H9 (cell line): ENCODE measurements around the gene KCNG3. TPM values are rescaled to one million over a fixed set of nuclear protein-coding genes. Genes with fewer than 3 reads are reported as not detected.

Source experiments
- DNase-seq: peaks from one replicate; pipeline ENCODE4 v3.0.0-alpha.2; 2017
- H2AFZ ChIP-seq: one replicate; pipeline ENCODE4 v1.6.1; 2013; ENCODE audit warnings: mild to moderate bottlenecking, low read length, control low read depth, moderate library complexity
- H2AK5ac ChIP-seq: 2 replicates; pipeline ENCODE4 v1.6.1; 2013; ENCODE audit warnings: low read length, control low read depth, mixed read lengths; ENCODE audit not compliant: insufficient read length
- H2BK120ac ChIP-seq: one replicate; pipeline ENCODE4 v1.6.1; 2013; ENCODE audit warnings: low read depth, mild to moderate bottlenecking, low read length, control low read depth, inconsistent platforms; ENCODE audit not compliant: poor library complexity, severe bottlenecking
- H2BK12ac ChIP-seq: 2 replicates; pipeline ENCODE4 v1.6.1; 2013; ENCODE audit warnings: low read length, control low read depth, mixed read lengths, low read depth; ENCODE audit not compliant: insufficient read length
- H2BK15ac ChIP-seq: 2 replicates; pipeline ENCODE4 v1.6.1; 2013; ENCODE audit warnings: low read depth, low read length, control low read depth
- H2BK20ac ChIP-seq: one replicate; pipeline ENCODE4 v1.6.1; 2013; ENCODE audit warnings: low read depth, mild to moderate bottlenecking, low read length, control low read depth, inconsistent platforms; ENCODE audit not compliant: poor library complexity, severe bottlenecking
- H2BK5ac ChIP-seq: 2 replicates; pipeline ENCODE4 v1.6.1; 2013; ENCODE audit warnings: low read length, control low read depth, mixed read lengths; ENCODE audit not compliant: insufficient read length
- H3K14ac ChIP-seq: 2 replicates; pipeline ENCODE4 v1.6.1; 2013; ENCODE audit warnings: low read length, control low read depth; ENCODE audit not compliant: insufficient read depth
- H3K18ac ChIP-seq: 2 replicates; pipeline ENCODE4 v1.6.1; 2013; ENCODE audit warnings: low read depth, mild to moderate bottlenecking, mixed read lengths, low read length, control low read depth; ENCODE audit not compliant: insufficient read length
- H3K23ac ChIP-seq: 2 replicates; pipeline ENCODE4 v1.6.1; 2013; ENCODE audit warnings: low read length, control low read depth, mixed read lengths, low read depth; ENCODE audit not compliant: insufficient read length
- H3K23me2 ChIP-seq: 2 replicates; pipeline ENCODE4 v1.6.1; 2013; ENCODE audit warnings: low read depth, mild to moderate bottlenecking, mixed read lengths, low read length, control low read depth; ENCODE audit not compliant: insufficient read length, poor library complexity, severe bottlenecking
- H3K27ac ChIP-seq: 2 replicates; pipeline ENCODE4 v1.5.1; 2013; ENCODE audit warnings: low read length, control low read depth, mixed read lengths, low read depth; ENCODE audit not compliant: insufficient read length
- H3K27me3 ChIP-seq: 2 replicates; pipeline ENCODE4 v1.6.1; 2013; ENCODE audit warnings: low read length, control low read depth, inconsistent platforms; ENCODE audit not compliant: insufficient read depth
- H3K4ac ChIP-seq: 2 replicates; pipeline ENCODE4 v1.6.1; 2013; ENCODE audit warnings: low read depth, mild to moderate bottlenecking, control low read depth, inconsistent platforms, low read length, moderate library complexity
- H3K4me1 ChIP-seq: 2 replicates; pipeline ENCODE4 v1.6.1; 2013; ENCODE audit warnings: low read length, control low read depth, inconsistent platforms; ENCODE audit not compliant: insufficient read depth
- H3K4me2 ChIP-seq: 2 replicates; pipeline ENCODE4 v1.6.1; 2013; ENCODE audit warnings: low read length, control low read depth, mixed read lengths; ENCODE audit not compliant: insufficient read length, insufficient read depth
- H3K56ac ChIP-seq: 2 replicates; pipeline ENCODE4 v1.6.1; 2013; ENCODE audit warnings: low read depth, mild to moderate bottlenecking, mixed read lengths, low read length, control low read depth; ENCODE audit not compliant: insufficient read length
- H3K79me1 ChIP-seq: 2 replicates; pipeline ENCODE4 v1.6.1; 2013; ENCODE audit warnings: low read depth, mild to moderate bottlenecking, moderate library complexity, low read length, control low read depth, inconsistent platforms; ENCODE audit not compliant: insufficient read depth, poor library complexity, severe bottlenecking
- H3K79me2 ChIP-seq: 2 replicates; pipeline ENCODE4 v1.6.1; 2013; ENCODE audit warnings: low read length, control low read depth, inconsistent platforms; ENCODE audit not compliant: insufficient read depth
- H3K9ac ChIP-seq: 2 replicates; pipeline ENCODE4 v1.6.1; 2013; ENCODE audit warnings: low read length, control low read depth, mixed read lengths; ENCODE audit not compliant: insufficient read length; ENCODE audit errors: extremely low read depth
- H3K9me3 ChIP-seq: one replicate; pipeline ENCODE4 v1.6.1; 2013; ENCODE audit warnings: low read depth, low read length, inconsistent platforms; ENCODE audit not compliant: control insufficient read depth
- H3T11ph ChIP-seq: one replicate; pipeline ENCODE4 v1.6.1; 2013; ENCODE audit warnings: mild to moderate bottlenecking, low read length, control low read depth, inconsistent platforms
- H4K20me1 ChIP-seq: one replicate; pipeline ENCODE4 v1.6.1; 2013; ENCODE audit not compliant: control insufficient read depth, insufficient read length, insufficient read depth
- H4K5ac ChIP-seq: 2 replicates; pipeline ENCODE4 v1.6.1; 2013; ENCODE audit warnings: low read depth, mild to moderate bottlenecking, mixed read lengths, low read length, control low read depth; ENCODE audit not compliant: insufficient read length
- H4K8ac ChIP-seq: replicated peaks from 2 replicates; pipeline ENCODE4 v1.6.1; 2013; ENCODE audit warnings: low read length, control low read depth, mixed read lengths, low read depth; ENCODE audit not compliant: insufficient read length
- H4K91ac ChIP-seq: 2 replicates; pipeline ENCODE4 v1.6.1; 2013; ENCODE audit warnings: low read depth, mild to moderate bottlenecking, moderate library complexity, mixed read lengths, low read length, control low read depth; ENCODE audit not compliant: insufficient read length
- H3K27ac Mint-ChIP-seq, 3 experiments: 2 replicates in 2 of 3; 3 replicates in 1 of 3; pipeline ENCODE4 v1.8.0; 2020 to 2021; ENCODE audit warnings: mixed read lengths in 3 of 3, mild to moderate bottlenecking in 1 of 3, moderate library complexity in 1 of 3
- H3K27me3 Mint-ChIP-seq: 2 replicates; pipeline ENCODE4 v1.8.0; 2021; ENCODE audit warnings: low read depth, mild to moderate bottlenecking, moderate library complexity, mixed read lengths
- H3K36me3 Mint-ChIP-seq, 3 experiments: 2 replicates in 2 of 3; 3 replicates in 1 of 3; pipeline ENCODE4 v1.8.0; 2020 to 2021; ENCODE audit warnings: low read depth in 3 of 3, mixed read lengths in 3 of 3; ENCODE audit not compliant: insufficient read depth in 1 of 3
- H3K4me1 Mint-ChIP-seq, 2 experiments: 2 replicates each; pipeline ENCODE4 v1.8.0; 2020; ENCODE audit warnings: mixed read lengths in 2 of 2
- H3K4me3 Mint-ChIP-seq, 2 experiments: 2 replicates in 1 of 2; 3 replicates in 1 of 2; pipeline ENCODE4 v1.8.0; 2020 to 2021; ENCODE audit warnings: mild to moderate bottlenecking in 2 of 2, mixed read lengths in 2 of 2, moderate library complexity in 1 of 2
- H3K9me3 Mint-ChIP-seq, 2 experiments: 2 replicates in 1 of 2; 3 replicates in 1 of 2; pipeline ENCODE4 v1.8.0; 2020; ENCODE audit warnings: mild to moderate bottlenecking in 2 of 2, mixed read lengths in 2 of 2, moderate library complexity in 1 of 2
- CTCF ChIP-seq: fragments of 200-600 bp; sonication (generic); conservative IDR thresholded peaks from 3 replicates; pipeline ENCODE4 v1.8.0; 2021; ENCODE audit warnings: antibody characterized with exemption, mild to moderate bottlenecking
- WGBS: extraction: QIAGEN DNeasy Blood & Tissue Kit; methylation state at CpG from one replicate; pipeline ENCODE4 v1.1.7; 2013; ENCODE audit warnings: missing lambda C conversion rate, low lambda C conversion rate, mixed read lengths; ENCODE audit not compliant: insufficient read length; ENCODE audit errors: extremely low coverage; 5-methylcytosine and 5-hydroxymethylcytosine counted together
- total RNA-seq: library from RNA; stranded (reverse); gene quantifications from 2 replicates; pipeline ENCODE4 v1.2.1, GENCODE V29; 2021

The KCNG3 gene
- total RNA-seq, 1 experiment from 2014 or later, result 16.5 TPM

- no peak overlapping the region for H3K27ac Mint-ChIP-seq
- Histone ChIP-seq H2BK120ac (no peak overlapping the region), H3K9ac (no peak overlapping the region), H2BK15ac (no peak overlapping the region), H3K4me2 (no peak overlapping the region), H3K23ac (no peak overlapping the region), H3K79me1 (no peaks in the 10 kb centered on the region), H2BK12ac (no peak overlapping the region), H4K20me1 (no peaks in the 10 kb centered on the region), H3K27ac (no peak overlapping the region), H4K5ac (no peak overlapping the region), H3K56ac (no peak overlapping the region), H3K4ac (no peak overlapping the region), H3K4me1 (no peaks in the 10 kb centered on the region), H3K18ac (no peak overlapping the region), H4K91ac (no peak overlapping the region), H2BK20ac (no peak overlapping the region), H2BK5ac (no peak overlapping the region), H3K9me3 (no peaks in the 10 kb centered on the region), H3K79me2 (no peaks in the 10 kb centered on the region), H2AK5ac (no peak overlapping the region), H4K8ac (no peak overlapping the region), H3T11ph (no peak overlapping the region), H3K23me2 (no peaks in the 10 kb centered on the region), H2AFZ (no peak overlapping the region), H3K14ac (no peak overlapping the region), H3K27me3 (no peaks in the 10 kb centered on the region)
- H3K4me3 Mint-ChIP-seq, result no peak overlapping the region
- no peak for DNase-seq
- H3K4me1 Mint-ChIP-seq, result no peaks in the 10 kb centered on the region; a peak in 2 of 4 replicates
- TF ChIP-seq CTCF, result no peak
- no peaks in the 10 kb centered on the region for H3K9me3 Mint-ChIP-seq
- no CpG with 5 or more reads among the region's 2 CpGs for WGBS
- H3K27me3 Mint-ChIP-seq, result no peaks in the 10 kb centered on the region
- peaks cover 0 to 2% (median 2%) of the 10 kb centered on the region in 3 experiments; a peak in 3 of 7 replicates for H3K36me3 Mint-ChIP-seq
These were observed 57.4 kb downstream of the KCNG3 start for GRCh38 chr2:42436370-42436769.
